GM08714 (cell line): ENCODE measurements around the gene MIER3.
A peak's percentile ranks its signal among the peaks of the same experiment; 100 is the strongest.

Experiments
- H3K4me3 ChIP-seq: fragments of 200-500 bp; sonication (Bioruptor generic); 2 replicates; pipeline ENCODE4 v1.5.1; 2014; ENCODE audit warnings: mild to moderate bottlenecking, low read length, inconsistent platforms
- ZNF274 ChIP-seq: IDR thresholded peaks from 2 replicates; pipeline ENCODE4 v1.6.1; 2012; ENCODE audit warnings: mild to moderate bottlenecking, low read depth, low read length

MIER3 gene

DNA sequence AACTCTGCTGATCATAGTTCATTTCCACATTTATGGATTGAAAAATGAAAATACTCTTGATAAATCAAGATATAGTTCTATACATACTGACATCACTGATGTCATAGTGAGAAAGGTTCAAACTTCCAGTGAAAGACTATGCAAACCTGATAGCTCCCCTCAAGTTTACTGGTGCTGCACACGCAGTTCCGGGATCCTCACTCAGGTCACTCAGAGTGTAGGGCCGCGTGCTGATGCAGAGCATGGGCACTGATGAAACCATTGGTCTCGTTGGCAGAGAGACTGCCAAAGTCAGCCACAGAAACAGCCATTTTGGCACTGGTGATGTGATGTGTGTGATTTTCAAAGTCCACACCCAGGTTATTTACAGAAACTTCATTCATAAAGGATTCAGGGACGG, 29.0 kb downstream of the MIER3 start:
- no peak overlapping the region for H3K4me3 ChIP-seq
- no peak for TF ChIP-seq ZNF274

DNA sequence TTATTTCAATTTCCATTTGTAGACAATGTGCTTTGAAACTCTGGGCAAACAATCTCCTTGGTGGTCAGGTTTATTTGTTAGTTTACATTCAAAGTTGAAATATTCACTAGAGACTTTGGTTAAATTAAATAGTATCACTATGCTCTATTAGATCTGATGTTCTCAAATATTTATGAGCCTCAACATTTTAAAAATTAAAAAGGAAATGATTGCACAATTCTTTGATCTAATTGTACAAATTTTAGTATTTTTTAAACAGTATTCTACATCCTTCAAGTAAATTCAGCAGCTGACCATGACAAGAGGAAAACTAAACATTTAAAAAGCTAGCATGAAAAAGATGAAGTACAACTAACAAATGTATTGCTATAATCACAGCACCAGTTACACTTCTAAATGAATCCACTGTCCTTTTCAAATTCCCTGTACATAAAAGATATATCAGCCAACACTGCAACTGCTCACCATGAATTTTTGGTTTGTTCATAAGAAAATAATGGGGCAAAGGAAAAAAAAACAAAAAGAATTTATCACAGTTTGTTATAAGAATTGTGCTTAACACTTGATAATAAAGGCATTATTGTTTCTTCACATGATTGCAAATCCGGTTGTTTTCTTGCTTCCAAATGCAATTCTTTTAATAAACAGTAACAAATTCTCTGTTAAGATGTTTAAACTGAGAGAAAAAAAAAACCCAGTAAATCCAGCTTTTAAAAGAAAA, 31.8 kb downstream of the MIER3 start:
- no peak overlapping the region for H3K4me3 ChIP-seq
- no peak for TF ChIP-seq ZNF274

DNA sequence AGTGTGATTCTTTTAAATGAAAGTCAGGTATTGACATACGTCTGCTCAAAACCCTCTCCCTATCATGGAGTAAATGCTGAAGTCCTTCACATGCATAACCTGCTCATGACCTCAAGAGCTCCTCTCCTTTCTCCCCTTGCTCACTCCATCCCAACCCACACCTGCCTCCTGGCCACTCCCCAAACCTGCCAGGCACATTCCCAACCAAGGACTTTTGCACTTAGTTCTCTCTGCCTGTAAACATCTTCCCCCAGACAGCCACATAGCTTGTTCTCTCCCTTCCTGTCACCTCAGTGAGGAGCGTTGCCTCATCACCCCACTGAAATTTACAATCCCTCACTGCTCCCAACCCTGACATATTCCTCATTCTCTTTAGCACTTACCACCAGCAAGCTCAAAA, 33.9 kb downstream of the MIER3 start:
- H3K4me3 ChIP-seq, result no peak overlapping the region
- no peak for TF ChIP-seq ZNF274

DNA sequence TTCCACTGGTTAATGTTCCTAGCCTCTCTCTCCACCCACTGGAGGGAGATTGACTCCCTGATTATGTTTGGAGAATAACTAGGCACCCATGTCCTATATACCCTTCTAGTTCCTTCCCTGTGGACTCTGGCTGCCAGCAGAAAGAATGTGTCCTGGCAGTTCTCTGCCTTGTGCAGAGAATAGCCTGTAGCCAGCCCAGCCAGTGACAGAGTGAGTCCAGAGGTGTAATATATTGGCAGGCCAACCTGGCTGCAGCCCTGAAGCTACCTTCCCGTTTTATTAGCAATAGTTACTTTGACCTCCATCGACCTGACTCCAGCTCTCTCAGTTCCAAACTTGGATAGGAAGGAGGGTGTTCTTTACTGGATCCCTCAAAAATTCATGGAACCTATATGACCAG, 34.4 kb downstream of the MIER3 start:
- H3K4me3 ChIP-seq, result no peak overlapping the region
- no peak for TF ChIP-seq ZNF274

DNA sequence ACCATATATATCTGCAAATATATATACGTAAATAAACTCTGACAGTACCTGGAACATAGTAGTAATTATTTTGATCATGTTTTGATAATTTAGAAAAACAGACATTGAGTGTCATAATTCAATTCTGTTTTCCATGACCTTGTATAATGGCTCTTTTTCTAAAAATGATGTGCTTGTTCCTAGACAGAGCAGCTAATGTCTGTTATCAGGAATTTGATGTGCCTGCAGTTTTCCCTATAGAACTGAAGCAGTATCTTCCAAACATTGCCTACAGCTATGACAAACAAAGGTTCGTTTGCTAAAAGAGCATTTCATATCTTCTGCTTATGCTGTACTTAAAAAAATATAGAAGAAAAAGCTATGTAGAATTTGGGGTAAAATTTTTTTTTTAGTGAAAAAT, 37.2 kb downstream of the MIER3 start:
- H3K4me3 ChIP-seq, result no peak overlapping the region
- TF ChIP-seq ZNF274, result no peak

DNA sequence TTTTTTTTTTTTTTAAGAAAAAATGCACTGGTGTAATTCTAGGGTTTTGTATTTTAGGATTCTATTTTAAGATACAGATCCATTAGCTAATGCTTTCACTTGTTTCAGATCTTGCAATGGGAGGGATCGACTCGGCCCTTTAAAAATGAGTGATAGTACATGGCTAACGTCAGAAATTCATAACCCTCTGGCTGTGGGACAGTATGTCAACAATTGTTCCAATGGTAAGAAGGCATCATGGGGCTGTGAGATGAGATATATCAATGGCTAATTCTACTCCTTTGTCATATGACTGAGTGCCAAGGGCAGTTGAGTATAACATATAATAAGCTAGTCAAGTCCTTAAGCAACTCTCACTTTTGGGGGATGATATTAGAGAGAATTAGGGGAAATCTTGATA, 38.2 kb downstream of the MIER3 start:
- TF ChIP-seq ZNF274, result no peak
- no peak overlapping the region for H3K4me3 ChIP-seq

DNA sequence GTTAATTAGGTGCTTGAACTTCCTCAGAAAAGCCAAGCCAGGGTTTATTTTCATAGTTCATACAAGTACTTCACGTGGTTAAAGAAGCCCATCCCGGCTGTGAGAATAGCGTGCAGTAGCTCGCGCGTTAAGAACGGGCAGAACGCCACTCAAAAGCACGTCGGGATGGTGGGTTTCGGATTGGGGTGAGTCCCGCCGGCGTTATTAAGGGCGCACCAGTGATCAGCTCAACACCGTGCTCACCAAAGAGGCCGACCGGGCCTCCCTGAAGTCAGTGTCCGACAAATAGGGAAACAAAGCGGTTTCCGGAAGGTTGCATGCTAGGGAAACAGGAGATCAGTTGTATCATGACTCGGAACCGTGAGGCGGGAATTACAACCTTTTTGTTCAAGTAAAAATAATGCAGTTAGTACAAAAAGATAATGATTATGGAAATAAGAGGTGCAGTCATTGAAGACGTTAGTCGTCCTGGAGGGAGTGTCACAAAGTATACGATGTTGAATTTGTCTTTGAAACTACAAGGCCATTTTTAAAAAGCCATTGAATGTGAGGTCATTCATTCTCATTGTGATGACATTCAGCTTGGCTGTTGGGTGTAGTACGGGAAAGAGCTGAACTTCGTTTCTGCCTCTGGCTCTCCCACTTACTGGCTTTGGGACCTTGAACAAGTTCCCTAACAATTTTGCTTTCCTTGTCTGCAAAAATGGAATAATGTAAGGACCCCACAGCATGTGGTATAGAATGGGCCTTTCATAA, 41.5 kb downstream of the MIER3 start:
- no peak for TF ChIP-seq ZNF274
- H3K4me3 ChIP-seq, result peak overlapping the region; percentile 97

DNA sequence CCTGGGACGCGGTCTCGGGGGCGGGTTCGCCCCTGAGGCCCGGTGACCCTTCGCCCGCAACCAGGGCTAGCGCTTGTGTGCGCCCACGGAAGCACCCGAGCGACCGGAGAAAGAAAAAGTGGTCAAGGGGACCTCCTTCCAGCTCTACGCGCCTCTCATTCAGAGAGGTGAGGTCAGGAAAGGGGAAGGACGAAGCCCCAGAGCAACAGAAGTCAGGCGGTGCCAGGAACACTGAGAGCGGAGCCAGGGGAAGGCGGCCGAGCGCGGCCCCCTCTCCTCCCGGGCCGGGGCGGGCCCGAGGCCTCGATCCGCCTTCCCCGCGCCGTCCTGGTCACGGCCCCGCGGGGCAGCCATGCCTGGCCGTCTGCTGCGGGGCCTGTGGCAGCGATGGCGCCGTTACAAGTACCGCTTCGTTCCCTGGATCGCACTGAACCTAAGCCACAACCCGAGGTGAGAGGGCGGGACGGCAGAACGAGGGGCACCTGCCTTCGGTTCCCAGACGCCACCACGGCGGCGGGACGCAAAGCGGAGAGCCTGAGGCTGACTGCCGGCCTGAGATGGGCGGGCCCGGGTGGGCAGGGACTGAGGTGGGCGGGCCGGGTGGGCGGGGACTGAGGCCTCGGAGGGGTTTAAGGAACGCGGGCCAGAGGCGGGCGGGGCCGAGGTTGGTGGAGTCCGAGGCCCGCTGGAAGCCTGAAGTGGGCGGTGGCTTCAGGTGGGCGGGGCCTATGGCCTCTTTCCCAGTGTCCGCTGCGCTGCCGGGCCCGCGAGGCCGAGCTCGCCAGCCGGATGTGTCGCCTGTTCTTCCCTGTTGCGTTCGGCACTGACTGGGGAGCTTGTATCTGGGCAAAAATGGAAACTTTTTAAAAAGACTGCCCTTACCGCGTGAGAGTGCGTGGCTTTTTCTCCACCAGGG, 42.4 kb downstream of the MIER3 start, which contains the start of gene SETD9:
Gene SETD9 (plus strand): TSS at position 303 of the 916 bp plus-strand sequence. CDS start 50 bp downstream, at position 353.
- TF ChIP-seq ZNF274, result no peak
- peak within 1 kb of the TSS; percentile 97 for H3K4me3 ChIP-seq

DNA sequence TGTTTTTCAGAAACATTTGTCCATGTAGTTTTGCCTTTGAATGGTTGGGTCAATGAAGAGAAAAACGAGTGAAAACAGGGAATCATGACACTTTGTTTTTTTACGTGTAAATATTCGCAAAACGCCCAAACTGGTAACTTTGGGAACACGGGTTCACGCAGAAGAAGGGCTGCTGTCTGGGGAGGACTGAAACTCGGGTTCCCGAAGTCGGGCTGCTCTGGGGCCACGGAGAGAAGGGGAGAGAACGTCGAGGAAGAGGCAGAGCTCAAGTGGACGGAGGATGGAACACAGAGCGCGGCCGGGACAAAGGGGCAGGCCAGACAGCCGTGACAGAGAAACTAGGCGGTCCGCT, 43.0 kb downstream of the MIER3 start:
- no peak for TF ChIP-seq ZNF274

DNA sequence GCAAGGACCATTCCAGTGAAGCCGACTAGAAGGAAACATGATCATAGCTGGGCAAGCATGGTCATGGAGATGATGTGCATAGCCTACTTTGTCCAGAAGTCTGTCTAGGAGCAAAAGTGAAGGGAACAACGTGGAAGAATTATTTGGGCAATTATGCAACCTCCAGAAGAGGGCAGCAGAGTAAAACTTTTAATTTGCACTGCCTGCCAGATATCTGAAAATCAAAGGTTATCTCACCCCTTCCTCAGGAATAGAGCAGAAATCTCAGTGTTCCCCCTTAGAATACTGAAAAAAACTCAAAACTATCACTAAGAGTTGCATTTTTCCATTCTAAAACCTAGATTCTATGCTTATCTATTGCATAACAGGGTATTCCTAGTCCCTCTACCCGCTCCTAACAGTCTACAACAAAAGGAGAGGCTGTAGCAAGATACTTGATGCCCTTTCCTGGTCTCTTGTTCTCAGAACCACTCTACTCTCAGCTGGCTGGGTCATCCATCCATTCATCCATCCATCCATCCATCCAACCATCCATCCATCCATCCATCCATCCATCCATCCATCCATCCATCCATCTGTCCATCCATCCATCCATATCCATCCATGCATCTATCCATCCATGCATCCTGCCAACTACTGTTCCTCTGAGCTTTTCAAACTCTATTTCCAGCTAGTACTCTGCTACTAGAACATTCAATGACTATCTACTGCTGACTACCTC, 50.9 kb downstream of the MIER3 start:
- TF ChIP-seq ZNF274, result no peak
- H3K4me3 ChIP-seq, result no peak overlapping the region

More for the DNA sequence above, 43.0 kb downstream of the MIER3 start:
- peak overlapping the region; percentile 67 for H3K4me3 ChIP-seq

DNA sequence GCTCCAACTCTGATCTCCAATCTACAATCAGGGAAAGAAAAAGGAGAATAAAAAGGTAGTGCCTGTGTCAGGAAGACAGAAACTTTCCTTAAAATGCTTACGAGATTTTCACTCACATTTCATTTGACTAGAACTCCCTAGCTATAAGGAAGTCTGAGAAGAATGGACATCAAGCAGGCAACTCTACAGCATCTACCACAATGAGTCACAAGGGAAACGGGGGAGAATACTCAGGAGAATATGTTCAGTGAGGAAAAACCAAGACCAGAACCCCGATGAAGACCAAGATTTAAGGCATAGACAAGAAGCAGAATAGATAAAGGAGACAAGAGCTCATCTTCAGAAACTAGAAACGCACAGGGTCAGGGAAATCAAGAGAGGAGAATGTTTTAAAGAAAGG, 51.5 kb downstream of the MIER3 start:
- no peak overlapping the region for H3K4me3 ChIP-seq
- TF ChIP-seq ZNF274, result no peak

DNA sequence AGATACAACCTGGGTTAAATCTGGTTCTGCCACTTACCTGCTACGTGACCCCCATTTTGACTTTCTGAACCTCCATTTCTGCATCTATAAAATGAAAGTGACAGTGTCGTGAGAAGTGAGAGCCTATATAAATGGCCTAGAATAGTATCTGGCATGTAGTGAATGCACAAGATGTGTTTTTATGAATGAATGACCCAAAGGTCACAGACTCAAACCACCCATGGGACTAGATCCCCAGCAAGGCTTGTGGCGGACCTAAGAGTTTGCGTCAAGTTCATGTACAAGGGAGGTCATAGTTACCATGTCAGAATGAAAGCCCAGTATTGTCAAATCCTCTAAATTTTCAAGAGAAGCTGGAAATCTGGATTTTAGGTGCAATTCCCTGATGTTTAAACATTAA, 53.7 kb downstream of the MIER3 start:
- no peak overlapping the region for H3K4me3 ChIP-seq
- no peak for TF ChIP-seq ZNF274

DNA sequence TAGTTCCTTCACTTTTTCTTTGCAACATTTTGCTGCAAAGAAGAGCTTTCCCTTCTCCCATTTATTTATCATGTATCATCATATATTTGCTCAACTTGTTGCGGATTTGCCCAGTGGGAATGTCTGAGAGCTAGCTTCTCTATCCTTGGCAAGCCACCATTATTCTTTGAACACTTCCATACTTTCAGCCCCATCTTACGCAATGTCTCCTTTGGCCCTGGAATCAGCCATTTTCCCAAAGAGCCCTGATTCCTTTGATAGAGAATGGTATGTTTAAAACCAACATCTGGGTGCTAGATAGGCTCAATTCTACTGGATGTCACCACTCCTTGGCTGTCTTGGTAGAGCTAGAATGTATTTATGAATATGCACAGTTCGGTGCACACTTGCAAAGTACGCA, 55.2 kb downstream of the MIER3 start:
- no peak for TF ChIP-seq ZNF274
- H3K4me3 ChIP-seq, result no peak overlapping the region
